Kidney epithelial cell (primary cell): ENCODE measurements around the gene GRIA1. TPM values are rescaled to one million over a fixed set of nuclear protein-coding genes. Genes with fewer than 3 reads are reported as not detected.

Source experiments
- DNase-seq: peaks from one replicate; pipeline ENCODE4 v3.0.0-alpha.2; 2010; ENCODE audit warnings: low read depth
- H3K27me3 ChIP-seq: 2 replicates; pipeline ENCODE4 v1.6.0; 2011; ENCODE audit warnings: low read length; ENCODE audit not compliant: control insufficient read depth, insufficient read depth
- H3K36me3 ChIP-seq: 2 replicates; pipeline ENCODE4 v1.5.1; 2011; ENCODE audit warnings: low read length; ENCODE audit not compliant: control insufficient read depth, insufficient read depth
- H3K4me3 ChIP-seq: 2 replicates; pipeline ENCODE4 v1.5.1; 2011; ENCODE audit warnings: low read depth, mild to moderate bottlenecking, control low read depth, low read length
- total RNA-seq: library from RNA; depleted of rRNA; stranded (reverse); fragments of >200 nt; gene quantifications from 2 replicates; pipeline ENCODE4 v1.2.3, GENCODE V29; 2015
- TF ChIP-seq, protein P1 (sequence below): IDR thresholded peaks from 2 replicates; pipeline ENCODE4 v1.5.1; 2011; ENCODE audit warnings: mild to moderate bottlenecking, moderate library complexity, low read length, control low read depth, inconsistent platforms; ENCODE audit not compliant: insufficient read depth, poor library complexity, severe bottlenecking

The GRIA1 gene
- total RNA-seq, 1 donor from 2014 or later, result not detected

DNA sequence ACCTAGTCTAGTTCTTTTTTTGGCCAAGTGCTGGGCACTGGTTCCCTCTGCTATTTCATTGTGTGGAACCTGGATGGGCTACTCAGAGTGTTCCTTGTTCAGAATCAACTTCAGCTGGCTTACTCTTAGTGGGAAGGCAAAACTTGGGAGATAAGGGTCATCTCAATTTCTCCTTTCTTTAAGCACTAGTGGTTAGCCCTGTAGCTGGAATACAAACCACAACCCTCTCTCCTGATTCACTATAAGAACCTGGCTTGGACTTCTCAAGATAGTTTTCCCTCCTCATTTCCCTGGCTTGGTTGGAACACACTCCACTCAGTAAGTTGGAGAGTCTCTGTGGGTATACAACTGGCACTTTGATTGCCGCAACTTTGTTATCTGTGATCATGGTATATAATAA is 35.1 kb downstream of the GRIA1 start:
- Histone ChIP-seq H3K36me3 (no peaks in the 10 kb centered on the region), H3K4me3 (no peak overlapping the region), H3K27me3 (no peaks in the 10 kb centered on the region)
- DNase-seq, result no peak
- TF ChIP-seq, protein P1, sequence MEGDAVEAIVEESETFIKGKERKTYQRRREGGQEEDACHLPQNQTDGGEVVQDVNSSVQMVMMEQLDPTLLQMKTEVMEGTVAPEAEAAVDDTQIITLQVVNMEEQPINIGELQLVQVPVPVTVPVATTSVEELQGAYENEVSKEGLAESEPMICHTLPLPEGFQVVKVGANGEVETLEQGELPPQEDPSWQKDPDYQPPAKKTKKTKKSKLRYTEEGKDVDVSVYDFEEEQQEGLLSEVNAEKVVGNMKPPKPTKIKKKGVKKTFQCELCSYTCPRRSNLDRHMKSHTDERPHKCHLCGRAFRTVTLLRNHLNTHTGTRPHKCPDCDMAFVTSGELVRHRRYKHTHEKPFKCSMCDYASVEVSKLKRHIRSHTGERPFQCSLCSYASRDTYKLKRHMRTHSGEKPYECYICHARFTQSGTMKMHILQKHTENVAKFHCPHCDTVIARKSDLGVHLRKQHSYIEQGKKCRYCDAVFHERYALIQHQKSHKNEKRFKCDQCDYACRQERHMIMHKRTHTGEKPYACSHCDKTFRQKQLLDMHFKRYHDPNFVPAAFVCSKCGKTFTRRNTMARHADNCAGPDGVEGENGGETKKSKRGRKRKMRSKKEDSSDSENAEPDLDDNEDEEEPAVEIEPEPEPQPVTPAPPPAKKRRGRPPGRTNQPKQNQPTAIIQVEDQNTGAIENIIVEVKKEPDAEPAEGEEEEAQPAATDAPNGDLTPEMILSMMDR, result no peak

DNA sequence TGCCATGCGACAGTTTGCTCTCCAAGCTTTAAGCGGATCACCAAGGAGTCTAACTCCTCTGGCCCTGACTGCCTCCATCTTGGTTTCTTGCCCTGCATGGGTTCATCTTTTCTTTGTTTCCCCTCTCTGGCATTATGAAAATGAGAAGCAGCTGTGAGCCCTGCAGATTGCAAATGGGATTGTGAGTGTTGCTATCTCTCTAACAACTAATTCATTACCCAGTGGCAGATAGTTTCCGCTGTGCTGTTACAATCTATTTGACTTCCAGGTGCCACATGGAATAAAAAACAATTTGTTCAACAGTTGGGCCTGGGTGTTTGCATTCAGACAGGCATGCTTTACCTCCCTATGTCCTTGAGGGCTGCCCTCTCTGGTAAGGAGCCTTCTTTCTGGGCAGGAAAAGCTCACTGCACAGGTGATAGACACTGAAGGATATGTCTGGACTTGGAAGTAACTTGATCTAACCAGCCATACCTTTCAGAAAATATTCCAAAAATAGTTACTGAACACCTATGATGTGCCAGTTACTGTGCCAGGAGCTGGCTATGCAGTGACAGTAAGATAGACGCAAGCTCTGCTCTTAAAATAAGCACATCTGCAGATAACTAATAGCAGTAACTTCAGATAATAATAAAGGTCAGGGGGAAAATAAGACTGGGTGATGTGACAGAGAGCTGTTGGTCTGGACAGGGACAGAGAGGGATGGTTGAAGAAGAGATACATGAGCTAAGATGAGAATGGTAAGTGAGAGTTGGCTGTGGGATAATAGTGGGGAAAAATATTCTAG is 40.1 kb downstream of the GRIA1 start:
- DNase-seq, result no peak
- TF ChIP-seq, protein P1, result no peak
- Histone ChIP-seq H3K4me3 (no peak overlapping the region), H3K27me3 (no peaks in the 10 kb centered on the region), H3K36me3 (no peaks in the 10 kb centered on the region)

DNA sequence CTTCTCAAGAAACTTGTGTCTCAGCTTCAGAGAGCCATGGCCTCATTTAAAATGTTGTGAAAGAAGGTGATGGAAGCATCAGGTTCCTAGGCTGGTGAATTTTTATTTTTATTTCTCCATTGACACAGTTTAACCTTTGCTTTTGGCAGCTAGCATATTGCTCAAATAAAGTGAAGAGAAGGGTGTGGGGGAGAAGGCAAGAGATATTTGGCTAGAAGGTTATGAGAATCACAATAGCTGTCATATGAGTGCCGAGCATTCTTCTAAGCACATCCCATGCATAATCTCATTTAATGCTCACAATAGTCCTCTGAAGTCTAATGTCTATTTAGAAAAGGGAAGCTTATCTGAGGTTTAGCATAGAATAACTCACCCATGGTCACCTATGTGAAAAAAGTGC is 43.1 kb downstream of the GRIA1 start:
- H3K36me3 ChIP-seq, result no peaks in the 10 kb centered on the region
- TF ChIP-seq, protein P1, result no peak
- DNase-seq, result no peak
- H3K4me3 ChIP-seq, result no peak overlapping the region
- H3K27me3 ChIP-seq, result no peaks in the 10 kb centered on the region

DNA sequence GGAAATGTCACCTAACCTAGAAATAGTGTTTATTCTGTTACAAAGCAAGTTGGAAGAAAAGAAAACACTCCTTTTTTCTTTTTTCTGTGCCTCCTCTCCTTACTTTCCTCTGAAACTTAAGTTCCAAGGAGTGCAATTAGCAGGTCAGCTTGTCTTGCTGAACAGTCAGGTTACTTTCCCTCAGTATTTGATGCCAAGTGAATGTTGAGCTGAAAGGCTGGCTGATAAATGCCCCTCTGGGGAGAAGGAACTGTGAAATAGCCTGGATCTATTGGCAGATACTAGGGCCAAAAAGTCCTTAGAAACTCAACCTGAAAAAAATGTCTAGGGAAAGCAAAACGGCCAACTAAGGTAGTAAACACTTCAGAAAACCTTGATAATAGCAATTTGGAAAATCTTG is 43.6 kb downstream of the GRIA1 start:
- Histone ChIP-seq H3K4me3 (no peak overlapping the region), H3K27me3 (no peaks in the 10 kb centered on the region), H3K36me3 (no peaks in the 10 kb centered on the region)
- TF ChIP-seq, protein P1, result no peak
- DNase-seq, result no peak

DNA sequence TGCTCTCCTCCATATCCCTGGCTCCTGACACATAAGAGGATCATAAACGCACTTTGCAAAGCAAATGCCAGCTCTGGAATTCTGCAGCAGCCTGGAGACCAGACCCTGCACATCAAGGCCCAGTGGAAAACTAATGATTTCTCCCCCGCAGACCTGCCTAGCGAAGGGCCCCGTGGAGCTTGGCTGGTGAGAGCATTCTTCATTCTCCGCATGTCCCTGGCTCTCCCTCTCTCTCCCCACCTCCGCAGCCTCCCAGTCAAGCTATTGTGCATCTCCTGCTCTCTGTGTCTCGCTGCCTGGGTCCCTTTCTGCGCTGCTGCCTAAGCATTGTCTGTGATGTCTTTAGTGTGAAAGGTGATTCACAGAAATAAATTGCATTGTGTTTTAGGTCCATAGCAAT is 46.7 kb downstream of the GRIA1 start:
- Histone ChIP-seq H3K4me3 (no peak overlapping the region), H3K36me3 (no peaks in the 10 kb centered on the region), H3K27me3 (no peaks in the 10 kb centered on the region)
- TF ChIP-seq, protein P1, result no peak
- no peak for DNase-seq

DNA sequence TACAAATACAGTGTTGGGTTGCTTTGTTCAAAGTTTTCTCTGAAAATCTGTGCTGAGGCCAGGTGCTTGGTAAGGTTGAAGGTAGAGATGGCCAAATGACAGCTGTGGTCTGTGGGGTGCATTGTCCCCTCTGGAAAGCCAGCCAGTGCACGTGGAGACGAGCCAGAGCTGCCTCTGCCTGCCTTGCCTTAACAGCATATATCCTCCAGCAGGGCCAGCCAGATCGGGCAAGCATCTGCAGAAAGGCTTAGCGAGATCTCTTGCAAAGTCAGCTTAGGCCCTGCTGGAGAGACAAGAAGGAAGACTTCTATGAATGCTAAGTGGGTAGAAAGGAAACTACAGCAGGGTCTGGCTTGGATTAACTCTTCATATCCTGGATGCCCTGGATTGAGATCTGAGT is 49.5 kb downstream of the GRIA1 start:
- Histone ChIP-seq H3K36me3 (no peaks in the 10 kb centered on the region), H3K4me3 (no peak overlapping the region), H3K27me3 (no peaks in the 10 kb centered on the region)
- no peak for DNase-seq
- TF ChIP-seq, protein P1, result no peak
